Activated CD8-positive, alpha-beta memory T cell treated with anti-CD3 and anti-CD28 coated beads, Interleukin-2, amount 50 U/mL, for 24 hours (primary cell): ENCODE data around the gene RNU6-9.

ENCODE experiments used
- DNase-seq: peaks from one replicate; pipeline ENCODE4 v3.0.0-alpha.2; 2020; ENCODE audit errors: extremely low read depth

RNU6-9 gene

GRCh38 chr19:918481-919198 is 25.4 kb downstream of the RNU6-9 start:
- no peak for DNase-seq

GRCh38 chr19:919199-920050 is 26.1 kb downstream of the RNU6-9 start:
- no peak for DNase-seq

- DNase-seq = no peak
These were observed 27.0 kb downstream of the RNU6-9 start for GRCh38 chr19:920051-920864.

DNA sequence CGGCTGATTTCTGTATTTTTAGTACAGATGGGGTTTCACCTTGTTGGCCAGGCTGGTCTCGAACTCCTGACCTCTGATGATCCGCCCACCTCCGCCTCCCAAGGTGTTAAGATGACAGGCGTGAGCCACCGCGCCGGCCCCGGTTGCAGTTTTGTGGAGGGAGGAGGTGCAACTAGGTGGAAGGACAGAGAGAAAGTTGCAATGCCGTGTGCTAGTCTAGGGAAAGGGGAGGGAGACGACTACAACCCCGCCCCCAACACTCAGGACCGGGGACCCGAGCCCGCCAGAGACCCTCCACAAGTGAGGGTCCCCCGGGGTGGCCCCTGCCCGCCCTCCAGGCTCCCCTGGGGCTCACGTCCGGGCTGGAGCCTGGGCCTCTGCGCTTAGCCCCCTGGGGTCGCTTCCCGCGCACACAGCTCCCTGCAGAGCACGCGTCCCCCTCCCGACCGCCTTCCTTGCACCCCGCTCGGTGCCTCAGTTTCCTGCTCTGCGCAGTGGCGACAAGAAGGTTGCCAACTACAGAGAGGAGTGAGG is 31.3 kb downstream of the RNU6-9 start:
- DNase-seq = no peak

GRCh38 chr19:925087-925525 is 31.8 kb downstream of the RNU6-9 start:
- no peak for DNase-seq

- no peak for DNase-seq
These were observed 32.4 kb downstream of the RNU6-9 start, which contains the start of gene ARID3A for GRCh38 chr19:925526-926322. Gene ARID3A, plus strand, starts transcription at chr19:926035. Its CDS starts 3,494 bp downstream, at chr19:929529.

- DNase-seq = no peak
These were observed 33.0 kb downstream of the RNU6-9 start for GRCh38 chr19:926323-926588.

GRCh38 chr19:926589-927350 is 33.5 kb downstream of the RNU6-9 start:
- DNase-seq = no peak

GRCh38 chr19:927351-927779 is 34.1 kb downstream of the RNU6-9 start:
- DNase-seq = no peak

- no peak for DNase-seq
These were observed 34.6 kb downstream of the RNU6-9 start for GRCh38 chr19:927780-928401.

DNA sequence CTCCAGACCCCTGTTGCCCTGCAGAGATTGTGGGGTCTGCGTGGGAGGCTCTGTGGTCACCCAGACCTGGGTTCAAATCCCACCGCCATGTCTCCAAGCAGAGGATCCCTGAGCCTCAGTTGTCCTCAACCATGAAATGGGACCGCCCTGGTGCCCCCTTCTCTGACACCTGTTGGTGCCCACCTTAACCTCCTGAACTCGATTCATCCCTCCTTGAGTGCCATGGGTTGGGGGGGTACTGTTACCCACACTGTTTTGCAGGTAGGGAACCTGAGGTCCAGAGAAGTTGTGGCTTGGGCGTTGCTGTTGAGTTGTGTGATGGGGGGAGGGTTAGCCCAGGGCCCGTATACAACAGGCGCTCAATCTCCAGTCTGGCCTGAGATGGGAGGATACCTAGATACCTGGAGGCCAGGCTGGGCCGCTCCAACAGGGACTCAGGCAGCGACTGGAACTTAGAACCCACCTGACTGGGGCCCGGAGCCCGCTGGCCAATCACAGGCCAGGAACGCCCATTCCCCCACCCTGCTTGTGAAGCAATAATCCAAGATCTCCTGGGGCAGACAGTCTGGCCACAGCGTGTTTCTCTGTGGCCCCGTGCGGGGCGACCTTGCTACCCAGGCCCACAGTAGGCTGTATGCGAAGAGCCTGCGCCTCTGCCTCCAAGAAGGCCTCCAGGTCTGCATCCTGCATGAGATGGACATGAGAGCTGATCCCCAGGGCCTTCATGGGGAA is 35.4 kb downstream of the RNU6-9 start:
- DNase-seq = no peak

DNA sequence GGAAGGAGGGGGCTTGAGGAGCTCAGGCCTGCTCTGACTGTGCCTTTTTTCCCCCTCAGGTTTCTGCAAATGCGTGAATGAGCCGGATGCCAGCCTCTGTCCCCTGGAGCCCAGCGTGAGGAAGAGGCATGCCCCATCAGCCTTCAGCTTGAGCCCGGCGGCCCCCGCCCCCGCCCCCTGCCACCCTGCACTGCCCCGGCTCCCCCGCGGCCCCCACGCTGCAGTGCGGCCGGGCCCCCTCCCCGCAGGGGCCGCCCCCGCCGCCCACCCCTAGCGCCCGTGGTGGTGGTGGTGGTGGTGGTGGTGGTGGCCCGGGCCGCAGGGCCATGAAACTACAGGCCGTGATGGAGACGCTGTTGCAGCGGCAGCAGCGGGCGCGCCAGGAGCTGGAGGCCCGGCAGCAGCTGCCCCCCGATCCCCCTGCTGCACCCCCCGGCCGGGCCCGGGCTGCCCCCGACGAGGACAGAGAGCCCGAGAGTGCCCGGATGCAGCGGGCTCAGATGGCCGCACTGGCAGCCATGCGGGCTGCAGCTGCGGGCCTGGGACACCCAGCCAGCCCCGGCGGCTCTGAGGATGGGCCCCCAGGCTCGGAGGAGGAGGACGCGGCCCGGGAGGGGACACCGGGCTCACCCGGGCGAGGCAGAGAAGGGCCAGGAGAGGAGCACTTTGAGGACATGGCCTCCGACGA is 36.1 kb downstream of the RNU6-9 start:
- no peak for DNase-seq

- DNase-seq = no peak
These were observed 36.6 kb downstream of the RNU6-9 start for GRCh38 chr19:929891-930258.

GRCh38 chr19:931860-932647 is 38.8 kb downstream of the RNU6-9 start:
- DNase-seq = no peak

- DNase-seq = no peak
These were observed 39.6 kb downstream of the RNU6-9 start for GRCh38 chr19:932648-933552.

DNA sequence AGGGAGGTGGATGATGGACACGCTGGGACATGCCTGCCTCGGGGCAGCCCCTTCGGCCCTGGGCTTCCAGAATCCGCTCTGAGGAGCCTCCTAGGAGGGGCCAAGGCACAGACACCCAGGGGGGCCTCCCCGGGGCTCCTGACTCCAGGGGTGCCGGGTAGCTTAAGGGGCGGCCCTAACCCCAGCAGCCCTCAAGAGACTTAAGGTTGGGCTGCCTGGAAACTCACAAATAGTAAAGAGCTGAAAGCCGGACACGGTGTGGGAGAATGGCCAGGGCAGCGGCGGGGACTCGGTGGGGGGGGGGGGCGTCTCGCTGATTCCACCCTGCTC is 40.2 kb downstream of the RNU6-9 start:
- no peak for DNase-seq

GRCh38 chr19:934197-934840 is 41.0 kb downstream of the RNU6-9 start:
- no peak for DNase-seq
